ENCODE measurements around the gene PPM1D.

Gene PPM1D

DNA sequence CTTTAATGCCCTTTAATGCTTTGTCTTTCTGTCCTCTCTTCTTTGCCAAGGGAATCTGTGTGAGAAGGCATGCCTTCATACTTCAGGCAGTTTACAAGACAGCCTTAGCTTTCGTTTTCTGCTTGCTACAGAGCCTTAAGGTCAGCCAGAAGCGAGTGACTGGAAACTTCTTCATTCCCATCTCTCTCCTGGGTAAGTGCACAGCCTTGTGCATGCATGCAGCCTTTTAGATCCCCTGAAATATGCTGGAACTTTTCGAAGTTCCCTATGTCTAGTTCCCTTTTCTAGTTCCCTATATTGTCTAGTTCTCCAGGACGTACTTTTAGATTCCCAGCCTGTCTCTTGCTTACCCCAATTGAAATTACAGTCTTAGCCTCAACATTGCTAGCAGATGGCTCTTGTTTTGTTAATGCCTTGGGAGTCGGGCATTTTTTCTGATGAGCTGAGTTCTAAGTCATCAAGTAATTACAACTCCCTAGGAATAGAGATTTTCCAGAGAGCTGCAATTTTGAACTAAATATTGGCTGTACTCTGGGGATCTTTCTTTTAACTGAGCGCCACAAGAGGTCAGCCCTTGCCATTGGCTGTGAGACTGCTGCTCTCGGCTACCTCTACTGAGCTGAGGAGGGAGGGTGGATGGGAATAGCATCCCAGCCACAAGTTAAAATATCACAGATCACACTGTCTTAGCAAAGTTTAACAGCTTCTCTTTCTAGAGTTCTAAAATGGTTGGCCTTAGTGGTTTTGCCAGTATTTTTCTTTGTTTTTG, 22.7 kb upstream of the PPM1D start:
- TF ChIP-seq ZNF610 (tag by site-specific recombination; IDR thresholded peaks at IDR 0.05; ENCODE audit: borderline replicate concordance) = no peak
- TF ChIP-seq ZNF335 (tag by site-specific recombination; conservative IDR thresholded peaks at IDR 0.05) = peak; percentile 86
- TF ChIP-seq, protein P1, sequence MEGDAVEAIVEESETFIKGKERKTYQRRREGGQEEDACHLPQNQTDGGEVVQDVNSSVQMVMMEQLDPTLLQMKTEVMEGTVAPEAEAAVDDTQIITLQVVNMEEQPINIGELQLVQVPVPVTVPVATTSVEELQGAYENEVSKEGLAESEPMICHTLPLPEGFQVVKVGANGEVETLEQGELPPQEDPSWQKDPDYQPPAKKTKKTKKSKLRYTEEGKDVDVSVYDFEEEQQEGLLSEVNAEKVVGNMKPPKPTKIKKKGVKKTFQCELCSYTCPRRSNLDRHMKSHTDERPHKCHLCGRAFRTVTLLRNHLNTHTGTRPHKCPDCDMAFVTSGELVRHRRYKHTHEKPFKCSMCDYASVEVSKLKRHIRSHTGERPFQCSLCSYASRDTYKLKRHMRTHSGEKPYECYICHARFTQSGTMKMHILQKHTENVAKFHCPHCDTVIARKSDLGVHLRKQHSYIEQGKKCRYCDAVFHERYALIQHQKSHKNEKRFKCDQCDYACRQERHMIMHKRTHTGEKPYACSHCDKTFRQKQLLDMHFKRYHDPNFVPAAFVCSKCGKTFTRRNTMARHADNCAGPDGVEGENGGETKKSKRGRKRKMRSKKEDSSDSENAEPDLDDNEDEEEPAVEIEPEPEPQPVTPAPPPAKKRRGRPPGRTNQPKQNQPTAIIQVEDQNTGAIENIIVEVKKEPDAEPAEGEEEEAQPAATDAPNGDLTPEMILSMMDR (tag by site-specific recombination; IDR thresholded peaks at IDR 0.05) = peak; percentile 36; the same call in 1 of the 2 replicates
- no peak for TF ChIP-seq ZBTB1 (tag by site-specific recombination; IDR thresholded peaks at IDR 0.05)
- TF ChIP-seq KLF8 (tag by site-specific recombination; IDR thresholded peaks at IDR 0.05) = no peak
- TF ChIP-seq ZXDB (tag by site-specific recombination; IDR thresholded peaks at IDR 0.05) = no peak
- no peak for TF ChIP-seq ZNF23 (tag by site-specific recombination; IDR thresholded peaks at IDR 0.05; ENCODE audit: borderline replicate concordance)
- TF ChIP-seq ZNF664 (tag by site-specific recombination; IDR thresholded peaks at IDR 0.05) = no peak
- no peak for TF ChIP-seq ZNF248 (tag by site-specific recombination; IDR thresholded peaks at IDR 0.05)
- peak; percentile 45 for TF ChIP-seq PRDM1 (tag by site-specific recombination; IDR thresholded peaks at IDR 0.05)
- no peak for TF ChIP-seq ZNF707 (tag by site-specific recombination; IDR thresholded peaks at IDR 0.05)
- TF ChIP-seq, protein P2, sequence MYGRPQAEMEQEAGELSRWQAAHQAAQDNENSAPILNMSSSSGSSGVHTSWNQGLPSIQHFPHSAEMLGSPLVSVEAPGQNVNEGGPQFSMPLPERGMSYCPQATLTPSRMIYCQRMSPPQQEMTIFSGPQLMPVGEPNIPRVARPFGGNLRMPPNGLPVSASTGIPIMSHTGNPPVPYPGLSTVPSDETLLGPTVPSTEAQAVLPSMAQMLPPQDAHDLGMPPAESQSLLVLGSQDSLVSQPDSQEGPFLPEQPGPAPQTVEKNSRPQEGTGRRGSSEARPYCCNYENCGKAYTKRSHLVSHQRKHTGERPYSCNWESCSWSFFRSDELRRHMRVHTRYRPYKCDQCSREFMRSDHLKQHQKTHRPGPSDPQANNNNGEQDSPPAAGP (tag by site-specific recombination; IDR thresholded peaks at IDR 0.05) = no peak
- no peak for TF ChIP-seq ZBTB48 (tag by site-specific recombination; IDR thresholded peaks at IDR 0.05)
- TF ChIP-seq KLF1 (tag by site-specific recombination; IDR thresholded peaks at IDR 0.05) = no peak
- peak; percentile 29 for TF ChIP-seq ZNF654 (tag by site-specific recombination; IDR thresholded peaks at IDR 0.05; ENCODE audit: low read depth)
- no peak for TF ChIP-seq ZNF114 (tag by site-specific recombination; IDR thresholded peaks at IDR 0.05)
- TF ChIP-seq, protein P3, sequence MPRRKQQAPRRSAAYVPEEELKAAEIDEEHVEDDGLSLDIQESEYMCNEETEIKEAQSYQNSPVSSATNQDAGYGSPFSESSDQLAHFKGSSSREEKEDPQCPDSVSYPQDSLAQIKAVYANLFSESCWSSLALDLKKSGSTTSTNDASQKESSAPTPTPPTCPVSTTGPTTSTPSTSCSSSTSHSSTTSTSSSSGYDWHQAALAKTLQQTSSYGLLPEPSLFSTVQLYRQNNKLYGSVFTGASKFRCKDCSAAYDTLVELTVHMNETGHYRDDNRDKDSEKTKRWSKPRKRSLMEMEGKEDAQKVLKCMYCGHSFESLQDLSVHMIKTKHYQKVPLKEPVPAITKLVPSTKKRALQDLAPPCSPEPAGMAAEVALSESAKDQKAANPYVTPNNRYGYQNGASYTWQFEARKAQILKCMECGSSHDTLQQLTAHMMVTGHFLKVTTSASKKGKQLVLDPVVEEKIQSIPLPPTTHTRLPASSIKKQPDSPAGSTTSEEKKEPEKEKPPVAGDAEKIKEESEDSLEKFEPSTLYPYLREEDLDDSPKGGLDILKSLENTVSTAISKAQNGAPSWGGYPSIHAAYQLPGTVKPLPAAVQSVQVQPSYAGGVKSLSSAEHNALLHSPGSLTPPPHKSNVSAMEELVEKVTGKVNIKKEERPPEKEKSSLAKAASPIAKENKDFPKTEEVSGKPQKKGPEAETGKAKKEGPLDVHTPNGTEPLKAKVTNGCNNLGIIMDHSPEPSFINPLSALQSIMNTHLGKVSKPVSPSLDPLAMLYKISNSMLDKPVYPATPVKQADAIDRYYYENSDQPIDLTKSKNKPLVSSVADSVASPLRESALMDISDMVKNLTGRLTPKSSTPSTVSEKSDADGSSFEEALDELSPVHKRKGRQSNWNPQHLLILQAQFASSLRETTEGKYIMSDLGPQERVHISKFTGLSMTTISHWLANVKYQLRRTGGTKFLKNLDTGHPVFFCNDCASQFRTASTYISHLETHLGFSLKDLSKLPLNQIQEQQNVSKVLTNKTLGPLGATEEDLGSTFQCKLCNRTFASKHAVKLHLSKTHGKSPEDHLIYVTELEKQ (tag by site-specific recombination; IDR thresholded peaks at IDR 0.05; ENCODE audit: borderline replicate concordance) = no peak
- no peak for TF ChIP-seq ZNF157 (tag by site-specific recombination; IDR thresholded peaks at IDR 0.05)
- TF ChIP-seq, protein P4, sequence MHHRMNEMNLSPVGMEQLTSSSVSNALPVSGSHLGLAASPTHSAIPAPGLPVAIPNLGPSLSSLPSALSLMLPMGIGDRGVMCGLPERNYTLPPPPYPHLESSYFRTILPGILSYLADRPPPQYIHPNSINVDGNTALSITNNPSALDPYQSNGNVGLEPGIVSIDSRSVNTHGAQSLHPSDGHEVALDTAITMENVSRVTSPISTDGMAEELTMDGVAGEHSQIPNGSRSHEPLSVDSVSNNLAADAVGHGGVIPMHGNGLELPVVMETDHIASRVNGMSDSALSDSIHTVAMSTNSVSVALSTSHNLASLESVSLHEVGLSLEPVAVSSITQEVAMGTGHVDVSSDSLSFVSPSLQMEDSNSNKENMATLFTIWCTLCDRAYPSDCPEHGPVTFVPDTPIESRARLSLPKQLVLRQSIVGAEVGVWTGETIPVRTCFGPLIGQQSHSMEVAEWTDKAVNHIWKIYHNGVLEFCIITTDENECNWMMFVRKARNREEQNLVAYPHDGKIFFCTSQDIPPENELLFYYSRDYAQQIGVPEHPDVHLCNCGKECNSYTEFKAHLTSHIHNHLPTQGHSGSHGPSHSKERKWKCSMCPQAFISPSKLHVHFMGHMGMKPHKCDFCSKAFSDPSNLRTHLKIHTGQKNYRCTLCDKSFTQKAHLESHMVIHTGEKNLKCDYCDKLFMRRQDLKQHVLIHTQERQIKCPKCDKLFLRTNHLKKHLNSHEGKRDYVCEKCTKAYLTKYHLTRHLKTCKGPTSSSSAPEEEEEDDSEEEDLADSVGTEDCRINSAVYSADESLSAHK (tag by site-specific recombination; IDR thresholded peaks at IDR 0.05) = no peak
- Histone ChIP-seq H3K4me3 (ENCODE audit: low read depth, low read length) (no peak overlapping the region), H3K27ac (ENCODE audit: extremely low read depth, low read depth, low read length) (no peak overlapping the region), H3K9me3 (ENCODE audit: control insufficient read depth, insufficient read depth, low read depth, low read length) (no peaks in the 10 kb centered on the region), H3K36me3 (ENCODE audit: control insufficient read depth in 2 of 2, insufficient read depth in 1 of 2, low read length in 2 of 2) (no peaks in the 10 kb centered on the region), H3K4me1 (ENCODE audit: control insufficient read depth, insufficient read depth, low read length) (no peaks in the 10 kb centered on the region)
- CTCF ChIA-PET = interaction anchor here (0.6 to 1.9 kb wide), 7 partner anchors 9 to 378 kb away, joined by 3 to 5 read pairs (median 3); no protein-coding TSS in a partner anchor
- POLR2A ChIA-PET = interaction anchor here (0.5 to 1.3 kb wide), 2 partner anchors 22 to 117 kb away, joined by 3 to 7 read pairs; partner anchors contain the start of gene PPM1D

Measured in HEK293 (cell line).